Stimulated activated CD4-positive, alpha-beta T cell treated with anti-CD3 and anti-CD28 coated beads, Interleukin-2, amount 100 ng/mL, for 4 hours (primary cell): Measurements from ENCODE around the gene KLHDC7B.

Experiments
- DNase-seq: peaks from one replicate; pipeline ENCODE4 v3.0.0-alpha.2; 2020; ENCODE audit warnings: low read depth

The KLHDC7B gene

GRCh38 chr22:50548040-50548920 is 2.6 kb downstream of the KLHDC7B start:
- DNase-seq: peak; percentile 44

- no peak for DNase-seq
Measured at GRCh38 chr22:50548921-50549790, 3.5 kb downstream of the KLHDC7B start.

GRCh38 chr22:50550395-50550794 is 4.7 kb downstream of the KLHDC7B start:
- DNase-seq: no peak

GRCh38 chr22:50551160-50551752 is 5.6 kb downstream of the KLHDC7B start:
- DNase-seq: no peak

GRCh38 chr22:50553310-50553709 is 7.6 kb downstream of the KLHDC7B start:
- no peak for DNase-seq

- no peak for DNase-seq
Measured at GRCh38 chr22:50556703-50557102, 11.0 kb downstream of the KLHDC7B start.

- no peak for DNase-seq
Measured at GRCh38 chr22:50560034-50560433, 14.3 kb downstream of the KLHDC7B start.

- DNase-seq: no peak
Measured at GRCh38 chr22:50561401-50562358, 16.0 kb downstream of the KLHDC7B start.

GRCh38 chr22:50562523-50563412 is 17.1 kb downstream of the KLHDC7B start, which contains the start of gene SYCE3:
Gene SYCE3, minus strand, starts transcription at chr22:50562919. Its CDS starts 6,514 bp downstream, at chr22:50556405.
- DNase-seq: peak; percentile 96

GRCh38 chr22:50563413-50564160 is 17.9 kb downstream of the KLHDC7B start:
- no peak for DNase-seq

GRCh38 chr22:50564289-50564688 is 18.6 kb downstream of the KLHDC7B start:
- no peak for DNase-seq

GRCh38 chr22:50567721-50568252 is 22.1 kb downstream of the KLHDC7B start:
- no peak for DNase-seq

GRCh38 chr22:50568626-50569025 is 22.9 kb downstream of the KLHDC7B start:
- DNase-seq: no peak

- DNase-seq: no peak
Measured at GRCh38 chr22:50569041-50569459, 23.4 kb downstream of the KLHDC7B start.

- no peak for DNase-seq
Measured at GRCh38 chr22:50569896-50570535, 24.3 kb downstream of the KLHDC7B start.

- no peak for DNase-seq
Measured at GRCh38 chr22:50570861-50571260, 25.2 kb downstream of the KLHDC7B start.

GRCh38 chr22:50571264-50572175 is 25.8 kb downstream of the KLHDC7B start:
- no peak for DNase-seq

GRCh38 chr22:50572965-50573364 is 27.3 kb downstream of the KLHDC7B start:
- no peak for DNase-seq
